Testis (tissue), 3 donors: ENCODE measurements around the gene CD2. TPM values are rescaled to one million over a fixed set of nuclear protein-coding genes. Genes with fewer than 3 reads are reported as not detected.
A peak's percentile ranks its signal among the peaks of the same experiment; 100 is the strongest.

Source experiments
- DNase-seq: peaks from one replicate; pipeline ENCODE4 v3.0.0-alpha.2; 2019
- H3K27ac ChIP-seq, 2 donors: fragments of 200-600 bp; sonication (generic); one replicate each; pipeline ENCODE4 v1.5.1; 2019
- H3K27me3 ChIP-seq: fragments of 200-600 bp; sonication (generic); one replicate; pipeline ENCODE4 v1.5.1; 2019
- H3K36me3 ChIP-seq: fragments of 200-600 bp; sonication (generic); one replicate; pipeline ENCODE4 v1.5.1; 2017; ENCODE audit warnings: low read depth; ENCODE audit errors: missing control alignments
- H3K4me1 ChIP-seq: fragments of 200-600 bp; sonication (generic); one replicate; pipeline ENCODE4 v1.5.1; 2019
- H3K4me3 ChIP-seq, 2 donors: fragments of 200-600 bp; sonication (generic); one replicate each; pipeline ENCODE4 v1.5.1; 2017 to 2019
- H3K9me3 ChIP-seq: fragments of 200-600 bp; sonication (generic); one replicate; pipeline ENCODE4 v1.5.1; 2017
- CTCF ChIP-seq, 3 experiments: fragments of 450-650 bp in 2 of 3; fragments of 200-600 bp in 1 of 3; sonication (generic) in 1 of 3; IDR thresholded peaks; one replicate each; pipeline ENCODE4 v1.5.1; 2016 to 2019; ENCODE audit warnings: antibody characterized with exemption in 3 of 3, mild to moderate bottlenecking in 2 of 3, moderate library complexity in 1 of 3
- POLR2A ChIP-seq: fragments of 450-650 bp; IDR thresholded peaks from one replicate; pipeline ENCODE4 v1.6.1; 2017; ENCODE audit warnings: antibody characterized with exemption, mild to moderate bottlenecking, moderate library complexity
- WGBS, 2 donors: methylation state at CpG; one replicate each; pipeline ENCODE4 v1.1.5; 2018; 5-methylcytosine and 5-hydroxymethylcytosine counted together
- intact Hi-C: fragments of 100-400 bp; cut with DNase I; formaldehyde crosslinking; loops from one replicate; pipeline ENCODE4 v1.15.1; 2023; ENCODE audit warnings: low total_unique reads
- polyA plus RNA-seq: library from polyadenylated mRNA; stranded (reverse); fragments of 350-450 nt; fragmentation: Illumina TruSeq; extraction: RNeasy Lipid Tissue Mini Kit (QIAGEN cat#74804); gene quantifications from one replicate; pipeline ENCODE4 v1.2.3, GENCODE V29; 2014; ENCODE audit warnings: low read depth, low replicate concordance; ENCODE audit not compliant: insufficient read depth
- total RNA-seq, 2 donors: library from RNA; depleted of rRNA; stranded (reverse); fragments of >200 nt; gene quantifications; one replicate each; pipeline ENCODE4 v1.2.3, GENCODE V29; 2016

CD2 gene
- total and polyA plus RNA-seq, 3 donors from 2014 or later: 0.63 to 5.8 (median 1.4) TPM

GRCh38 chr1:116763787-116764465 lies 9.7 kb downstream of the CD2 start:
- WGBS, 2 donors: 78 to 94% methylated on average over 11 of the region's 11 CpGs
- DNase-seq: peak; percentile 20
- no peaks in the 10 kb centered on the region for H3K36me3 ChIP-seq
- no peaks in the 10 kb centered on the region for H3K9me3 ChIP-seq
- no peak for TF ChIP-seq CTCF (IDR thresholded peaks at IDR 0.05)
- TF ChIP-seq POLR2A: no peak
- no peaks in the 10 kb centered on the region for H3K27me3 ChIP-seq
- intact Hi-C loops: no loop called here
- no peak overlapping the region for H3K4me3 ChIP-seq
- H3K4me1 ChIP-seq: no peaks in the 10 kb centered on the region
- no peak overlapping the region for H3K27ac ChIP-seq

- no peak for DNase-seq
- Histone ChIP-seq H3K27ac (no peak overlapping the region), H3K36me3 (no peaks in the 10 kb centered on the region), H3K9me3 (no peaks in the 10 kb centered on the region), H3K27me3 (no peaks in the 10 kb centered on the region), H3K4me1 (no peaks in the 10 kb centered on the region), H3K4me3 (no peak overlapping the region)
- intact Hi-C loops: no loop called here
- WGBS, 2 donors: 90 to 95% methylated on average over 5 of the region's 5 CpGs
- TF ChIP-seq POLR2A: no peak
- TF ChIP-seq CTCF (IDR thresholded peaks at IDR 0.05): peak in 1 of 3 experiments; percentile 6
Observed at GRCh38 chr1:116764466-116764898, 10.3 kb downstream of the CD2 start.

DNA sequence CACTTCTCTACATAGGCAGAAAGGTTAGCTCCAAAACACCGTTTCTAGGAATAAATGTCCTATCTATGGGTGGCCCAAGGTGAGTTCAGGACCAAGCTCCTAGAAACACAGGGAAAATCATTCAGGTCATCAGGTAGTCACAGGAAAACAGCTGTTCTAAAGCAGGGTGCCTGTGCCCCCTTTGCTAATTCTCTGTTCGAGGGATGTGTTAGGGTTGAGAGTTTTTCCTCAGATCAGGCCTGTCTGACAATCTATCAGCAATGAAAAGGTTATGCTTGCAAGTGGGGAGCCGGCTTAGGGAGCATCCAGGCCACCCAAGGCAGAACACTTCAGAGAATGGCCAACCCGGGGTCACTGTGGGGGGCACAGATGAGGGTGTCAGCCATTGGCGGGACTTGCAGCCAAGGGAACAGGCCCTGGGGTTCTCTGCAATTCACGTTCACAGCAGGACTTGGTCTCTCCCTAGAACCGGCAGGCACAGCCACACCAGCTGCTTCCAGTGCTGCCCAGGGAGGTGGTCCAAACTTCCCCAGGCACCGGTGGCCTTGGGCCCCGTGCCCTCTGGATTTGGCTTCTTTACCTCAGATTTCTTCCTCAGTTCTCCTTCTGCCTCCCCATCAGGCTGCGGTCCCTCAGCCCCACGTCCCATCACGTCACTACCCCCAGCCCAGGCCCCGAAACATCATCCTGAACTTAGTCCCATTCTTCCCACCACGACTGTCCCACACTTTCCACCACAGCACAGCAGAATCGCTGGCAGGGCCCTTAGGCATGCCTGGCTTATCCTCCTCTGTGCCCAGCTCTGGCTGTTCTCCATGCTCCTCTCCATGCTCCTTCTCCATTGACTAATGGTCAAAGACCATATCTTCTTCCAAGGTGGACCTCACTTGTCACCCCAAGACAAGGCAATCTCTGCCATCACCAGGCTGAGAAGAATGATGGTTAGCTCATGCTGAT lies 11.0 kb downstream of the CD2 start:
- H3K4me3 ChIP-seq: no peak overlapping the region
- no peak for DNase-seq
- TF ChIP-seq CTCF (IDR thresholded peaks at IDR 0.05) (no peak), POLR2A (no peak)
- H3K9me3 ChIP-seq: no peaks in the 10 kb centered on the region
- H3K27me3 ChIP-seq: no peaks in the 10 kb centered on the region
- WGBS, 2 donors: 93% methylated on average over 12 to 15 of the region's 15 CpGs
- H3K4me1 ChIP-seq: no peaks in the 10 kb centered on the region
- no peaks in the 10 kb centered on the region for H3K36me3 ChIP-seq
- no peak overlapping the region for H3K27ac ChIP-seq
- intact Hi-C loops: no loop called here

GRCh38 chr1:116765962-116766361 lies 11.7 kb downstream of the CD2 start:
- Histone ChIP-seq H3K27ac (no peak overlapping the region), H3K4me1 (no peaks in the 10 kb centered on the region), H3K27me3 (no peaks in the 10 kb centered on the region), H3K4me3 (no peak overlapping the region), H3K9me3 (no peaks in the 10 kb centered on the region), H3K36me3 (no peaks in the 10 kb centered on the region)
- 91 to 97% methylated on average over 4 of the region's 4 CpGs for WGBS, 2 donors
- TF ChIP-seq CTCF (IDR thresholded peaks at IDR 0.05) (no peak), POLR2A (no peak)
- no peak for DNase-seq
- intact Hi-C loops: no loop called here
